WTC11 (cell line): ENCODE data around the gene ZNF629. TPM values are rescaled to one million over a fixed set of nuclear protein-coding genes. Genes with fewer than 3 reads are reported as not detected.

Experiments used
- ATAC-seq: fragments of 200-7000 bp; cut with Tn5 transposase; 2 replicates; pipeline ENCODE4 v1.10.0; 2021; ENCODE audit warnings: mild to moderate bottlenecking, moderate library complexity
- CTCF ChIA-PET: fragments of 300-600 bp; sonication (Branson Sonifier 250); formaldehyde crosslinking; loops from one replicate; lab custom pipeline; 2021; ENCODE audit warnings: antibody characterized with exemption; lab: Charles Lee
- POLR2A ChIA-PET: fragments of 350-600 bp; sonication (Branson Sonifier 250); formaldehyde crosslinking; loops from one replicate; lab custom pipeline; 2021; ENCODE audit warnings: antibody characterized with exemption; lab: Charles Lee
- DNase-seq: peaks from one replicate; pipeline ENCODE4 v3.0.0; 2021; ENCODE audit warnings: low spot score
- H3K27ac Mint-ChIP-seq: 2 replicates; pipeline ENCODE4 v1.8.0; 2021; ENCODE audit warnings: mixed read lengths
- H3K27me3 Mint-ChIP-seq: 2 replicates; pipeline ENCODE4 v1.8.0; 2021; ENCODE audit warnings: low read depth, mild to moderate bottlenecking, moderate library complexity, mixed read lengths
- H3K36me3 Mint-ChIP-seq: 2 replicates; pipeline ENCODE4 v1.8.0; 2021; ENCODE audit warnings: mixed read lengths
- H3K4me1 Mint-ChIP-seq: 2 replicates; pipeline ENCODE4 v1.8.0; 2022; ENCODE audit warnings: mixed read lengths
- H3K4me3 Mint-ChIP-seq: 2 replicates; pipeline ENCODE4 v1.8.0; 2021; ENCODE audit warnings: mild to moderate bottlenecking, moderate library complexity, mixed read lengths
- H3K9me3 Mint-ChIP-seq: 2 replicates; pipeline ENCODE4 v1.8.0; 2021; ENCODE audit warnings: mixed read lengths
- E2F4 ChIP-seq: sonication (generic); formaldehyde crosslinking; IDR thresholded peaks from 2 replicates; pipeline ENCODE4 v1.8.1; 2022; ENCODE audit warnings: low read depth, mild to moderate bottlenecking, moderate library complexity, missing genetic modification reagents, borderline replicate concordance
- ELF4 ChIP-seq: sonication (generic); formaldehyde crosslinking; IDR thresholded peaks from 2 replicates; pipeline ENCODE4 v1.8.1; 2022; ENCODE audit warnings: low read depth, mild to moderate bottlenecking, moderate library complexity, missing genetic modification reagents
- ESRRA ChIP-seq: sonication (generic); formaldehyde crosslinking; IDR thresholded peaks from 2 replicates; pipeline ENCODE4 v1.8.1; 2022; ENCODE audit warnings: mild to moderate bottlenecking, missing genetic modification reagents, borderline replicate concordance
- FOXK1 ChIP-seq: sonication (generic); formaldehyde crosslinking; IDR thresholded peaks from 2 replicates; pipeline ENCODE4 v1.8.0; 2022; ENCODE audit warnings: mild to moderate bottlenecking, moderate library complexity, missing genetic modification reagents
- FOXP1 ChIP-seq: sonication (generic); formaldehyde crosslinking; IDR thresholded peaks from 2 replicates; pipeline ENCODE4 v1.8.0; 2022; ENCODE audit warnings: missing genetic modification reagents, mild to moderate bottlenecking, moderate library complexity, borderline replicate concordance
- HMGXB4 ChIP-seq: sonication (generic); formaldehyde crosslinking; IDR thresholded peaks from 2 replicates; pipeline ENCODE4 v1.8.1; 2023; ENCODE audit warnings: mild to moderate bottlenecking, moderate library complexity, missing genetic modification reagents
- KAT7 ChIP-seq: sonication (generic); formaldehyde crosslinking; IDR thresholded peaks from 2 replicates; pipeline ENCODE4 v1.8.1; 2023; ENCODE audit warnings: missing genetic modification reagents, mild to moderate bottlenecking, borderline replicate concordance
- NFE2L1 ChIP-seq: sonication (generic); formaldehyde crosslinking; IDR thresholded peaks from 2 replicates; pipeline ENCODE4 v1.8.1; 2023; ENCODE audit warnings: missing genetic modification reagents
- NR3C1 ChIP-seq: sonication (generic); formaldehyde crosslinking; conservative IDR thresholded peaks from 2 replicates; pipeline ENCODE4 v1.8.1; 2023; ENCODE audit warnings: low read depth, mild to moderate bottlenecking, missing genetic modification reagents
- SMAD3 ChIP-seq: sonication (generic); formaldehyde crosslinking; IDR thresholded peaks from 2 replicates; pipeline ENCODE4 v1.8.0; 2022; ENCODE audit warnings: missing genetic modification reagents, mild to moderate bottlenecking, borderline replicate concordance
- TEAD1 ChIP-seq: sonication (generic); formaldehyde crosslinking; IDR thresholded peaks from 2 replicates; pipeline ENCODE4 v1.8.0; 2022; ENCODE audit warnings: mild to moderate bottlenecking, missing genetic modification reagents
- ZNF121 ChIP-seq: sonication (generic); formaldehyde crosslinking; IDR thresholded peaks from 2 replicates; pipeline ENCODE4 v1.8.0; 2023; ENCODE audit warnings: missing genetic modification reagents
- ZNF281 ChIP-seq: sonication (generic); formaldehyde crosslinking; IDR thresholded peaks from 2 replicates; pipeline ENCODE4 v1.8.0; 2023; ENCODE audit warnings: mild to moderate bottlenecking, missing genetic modification reagents
- ZNF317 ChIP-seq: sonication (generic); formaldehyde crosslinking; IDR thresholded peaks from 2 replicates; pipeline ENCODE4 v1.8.1; 2023; ENCODE audit warnings: low read depth, mild to moderate bottlenecking, moderate library complexity, missing genetic modification reagents, borderline replicate concordance
- total RNA-seq: library from RNA; stranded (reverse); gene quantifications from 3 replicates; pipeline ENCODE4 v1.2.3, GENCODE V29; 2021
- TF ChIP-seq, protein P1 (sequence below): sonication (generic); formaldehyde crosslinking; IDR thresholded peaks from 2 replicates; pipeline ENCODE4 v1.8.1; 2023; ENCODE audit warnings: mild to moderate bottlenecking, missing genetic modification reagents, moderate library complexity
- TF ChIP-seq, protein P2 (sequence below): fragments of 200-600 bp; IDR thresholded peaks from 2 replicates; pipeline ENCODE4 v1.8.0; 2022; ENCODE audit warnings: antibody characterized with exemption
- TF ChIP-seq, protein P3 (sequence below): sonication (generic); formaldehyde crosslinking; IDR thresholded peaks from 2 replicates; pipeline ENCODE4 v1.8.0; 2022; ENCODE audit warnings: mild to moderate bottlenecking, missing genetic modification reagents

Gene ZNF629
- total RNA-seq, 1 experiment from 2014 or later = 20.0 TPM

DNA sequence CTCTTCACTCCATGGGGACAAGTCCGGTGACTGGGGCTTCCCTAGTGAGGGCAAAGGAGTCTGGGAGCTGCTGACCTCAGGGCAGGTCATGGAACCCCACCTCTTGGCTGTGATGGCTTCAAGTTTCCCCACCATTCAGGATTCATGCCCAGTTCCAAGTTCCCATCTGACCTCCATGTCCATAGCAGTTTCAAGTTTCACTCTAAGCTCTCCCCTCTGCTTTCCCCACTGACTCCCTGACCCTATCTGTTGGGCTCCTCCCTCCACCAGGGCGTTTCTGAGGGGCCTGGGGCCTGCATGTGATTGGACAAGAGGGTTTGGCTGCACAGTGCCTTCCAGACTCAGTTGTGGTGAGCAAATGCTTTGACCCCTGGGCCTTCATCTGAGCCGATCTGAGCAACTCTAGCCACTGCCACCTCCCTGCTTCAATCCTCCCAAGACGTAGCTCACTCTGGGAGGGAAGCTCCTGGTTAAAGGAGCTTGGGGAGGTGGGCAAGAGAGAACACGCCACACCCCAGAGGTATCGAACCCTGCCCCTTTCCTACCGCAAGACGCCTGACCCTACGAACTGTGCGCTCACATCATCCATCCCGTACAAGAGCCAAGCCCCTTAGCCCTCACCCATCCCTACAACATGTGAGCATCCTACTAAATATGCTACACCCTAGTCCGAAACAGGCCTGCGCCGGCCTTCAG lies 8.3 kb downstream of the ZNF629 start (continued):
- TF ChIP-seq E2F4 (no peak), NR3C1 (no peak)
- TF ChIP-seq, protein P1, sequence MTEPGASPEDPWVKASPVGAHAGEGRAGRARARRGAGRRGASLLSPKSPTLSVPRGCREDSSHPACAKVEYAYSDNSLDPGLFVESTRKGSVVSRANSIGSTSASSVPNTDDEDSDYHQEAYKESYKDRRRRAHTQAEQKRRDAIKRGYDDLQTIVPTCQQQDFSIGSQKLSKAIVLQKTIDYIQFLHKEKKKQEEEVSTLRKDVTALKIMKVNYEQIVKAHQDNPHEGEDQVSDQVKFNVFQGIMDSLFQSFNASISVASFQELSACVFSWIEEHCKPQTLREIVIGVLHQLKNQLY = no peak

DNA sequence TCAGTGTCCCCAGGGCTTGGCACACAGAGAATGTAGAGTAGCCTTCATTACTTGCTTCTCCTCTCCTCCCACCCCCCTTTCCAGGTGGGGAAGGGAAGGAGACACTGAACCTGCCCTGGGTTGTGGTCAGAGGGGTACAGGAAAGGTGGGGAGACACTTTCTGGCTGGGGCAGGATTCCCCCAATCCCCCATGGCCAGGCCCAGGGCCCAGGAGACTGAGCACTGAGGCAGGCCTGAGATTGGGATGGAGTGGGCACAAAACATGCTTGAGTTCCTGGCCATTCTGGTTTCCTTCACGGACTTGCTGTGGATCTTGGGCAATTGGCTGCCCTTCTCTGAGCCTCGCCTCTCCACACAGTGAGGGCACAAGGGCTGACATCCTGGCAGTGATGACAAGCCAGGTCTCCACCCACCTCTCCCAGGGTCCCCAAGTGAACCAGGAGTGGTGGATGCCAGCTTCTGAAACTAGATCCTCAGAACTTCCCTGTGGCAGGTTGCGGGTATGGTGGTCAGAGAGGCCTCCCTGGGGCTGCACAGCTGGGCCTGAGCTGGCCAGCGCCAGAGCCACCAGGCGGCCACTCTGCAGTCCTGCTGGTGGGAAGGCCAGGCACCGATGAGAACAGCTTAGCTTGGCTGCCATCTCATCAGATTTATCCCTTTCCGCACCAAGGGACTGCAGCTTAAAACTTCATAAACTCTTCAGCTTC lies 9.3 kb downstream of the ZNF629 start:
- Mint-ChIP-seq H3K27ac (no peak overlapping the region), H3K4me3 (peak overlapping the region; percentile 91), H3K9me3 (no peaks in the 10 kb centered on the region), H3K4me1 (peaks cover 25% of the 10 kb centered on the region), H3K27me3 (no peaks in the 10 kb centered on the region; the same call in 1 of the 2 replicates)
- CTCF ChIA-PET = interaction anchor here (0.6 to 2.1 kb wide), 7 partner anchors 26 to 165 kb away, joined by 3 to 18 read pairs (median 5); no protein-coding TSS in a partner anchor
- POLR2A ChIA-PET = interaction anchor here (0.7 to 2.2 kb wide), 6 partner anchors 28 to 140 kb away, joined by 3 to 8 read pairs (median 3); partner anchors contain the start of gene PHKG2
- DNase-seq = no peak
- TF ChIP-seq, protein P2, sequence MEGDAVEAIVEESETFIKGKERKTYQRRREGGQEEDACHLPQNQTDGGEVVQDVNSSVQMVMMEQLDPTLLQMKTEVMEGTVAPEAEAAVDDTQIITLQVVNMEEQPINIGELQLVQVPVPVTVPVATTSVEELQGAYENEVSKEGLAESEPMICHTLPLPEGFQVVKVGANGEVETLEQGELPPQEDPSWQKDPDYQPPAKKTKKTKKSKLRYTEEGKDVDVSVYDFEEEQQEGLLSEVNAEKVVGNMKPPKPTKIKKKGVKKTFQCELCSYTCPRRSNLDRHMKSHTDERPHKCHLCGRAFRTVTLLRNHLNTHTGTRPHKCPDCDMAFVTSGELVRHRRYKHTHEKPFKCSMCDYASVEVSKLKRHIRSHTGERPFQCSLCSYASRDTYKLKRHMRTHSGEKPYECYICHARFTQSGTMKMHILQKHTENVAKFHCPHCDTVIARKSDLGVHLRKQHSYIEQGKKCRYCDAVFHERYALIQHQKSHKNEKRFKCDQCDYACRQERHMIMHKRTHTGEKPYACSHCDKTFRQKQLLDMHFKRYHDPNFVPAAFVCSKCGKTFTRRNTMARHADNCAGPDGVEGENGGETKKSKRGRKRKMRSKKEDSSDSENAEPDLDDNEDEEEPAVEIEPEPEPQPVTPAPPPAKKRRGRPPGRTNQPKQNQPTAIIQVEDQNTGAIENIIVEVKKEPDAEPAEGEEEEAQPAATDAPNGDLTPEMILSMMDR = no peak
- TF ChIP-seq NFE2L1 = 0 out of 2 replicates have a peak, but pooled peaks have one; percentile 15
- no peak for TF ChIP-seq ESRRA
- TF ChIP-seq KAT7 = no peak; the same call in 1 of the 2 replicates
- TF ChIP-seq, protein P3, sequence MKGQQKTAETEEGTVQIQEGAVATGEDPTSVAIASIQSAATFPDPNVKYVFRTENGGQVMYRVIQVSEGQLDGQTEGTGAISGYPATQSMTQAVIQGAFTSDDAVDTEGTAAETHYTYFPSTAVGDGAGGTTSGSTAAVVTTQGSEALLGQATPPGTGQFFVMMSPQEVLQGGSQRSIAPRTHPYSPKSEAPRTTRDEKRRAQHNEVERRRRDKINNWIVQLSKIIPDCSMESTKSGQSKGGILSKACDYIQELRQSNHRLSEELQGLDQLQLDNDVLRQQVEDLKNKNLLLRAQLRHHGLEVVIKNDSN (CRISPR knock-in tag) = no peak
- TF ChIP-seq ZNF317 (CRISPR knock-in tag) = no peak
- no peak for TF ChIP-seq TEAD1 (CRISPR knock-in tag)
- TF ChIP-seq E2F4 = 0 out of 2 replicates have a peak, but pooled peaks have one; percentile 31
- peak; percentile 29; the same call in 1 of the 2 replicates for TF ChIP-seq FOXP1 (CRISPR knock-in tag)
- TF ChIP-seq HMGXB4 = no peak
- no peak for TF ChIP-seq SMAD3 (CRISPR knock-in tag)
- no peak for TF ChIP-seq FOXK1 (CRISPR knock-in tag)
- TF ChIP-seq ELF4 (CRISPR knock-in tag) = no peak
- no peak for TF ChIP-seq ZNF121
- no peak for TF ChIP-seq ZNF281 (CRISPR knock-in tag)
- TF ChIP-seq, all 79 proteins: peak for 3
- peaks cover 15% of the 10 kb centered on the region for H3K36me3 Mint-ChIP-seq
- no peak for ATAC-seq
